NCI-H2029 treated with DMSO at 0.1 percent for 48 hours (cell line): ENCODE data around the gene UCP3.
A peak's percentile ranks its signal among the peaks of the same experiment; 100 is the strongest.
"Not testable (repeated sequence)": the region's sequence is repeated elsewhere in the genome, so short reads cannot be mapped to it uniquely, and the experiment has no call there.

ENCODE experiments used
- DNase-seq: peaks from one replicate; lab custom pipeline; 2025; lab: John Stamatoyannopoulos, UW

Gene UCP3

GRCh38 chr11:74000307-74001133, 8.4 kb downstream of the UCP3 start:
- DNase-seq, result no peak

- DNase-seq, result peak; percentile 94
These were observed 9.1 kb downstream of the UCP3 start for GRCh38 chr11:73999581-74000306.

- no peak for DNase-seq
These were observed 9.9 kb downstream of the UCP3 start for GRCh38 chr11:73998846-73999575.

- DNase-seq, result no peak
These were observed 11.6 kb downstream of the UCP3 start for GRCh38 chr11:73997120-73997770.

- DNase-seq, result no peak
These were observed 12.6 kb downstream of the UCP3 start for GRCh38 chr11:73996161-73996747.

- no peak for DNase-seq
These were observed 13.2 kb downstream of the UCP3 start for GRCh38 chr11:73995731-73996130.

GRCh38 chr11:73995247-73995646, 13.6 kb downstream of the UCP3 start:
- DNase-seq, result peak; percentile 64

GRCh38 chr11:73991471-73992006, 17.3 kb downstream of the UCP3 start:
- no peak for DNase-seq

GRCh38 chr11:73990730-73991129, 18.2 kb downstream of the UCP3 start:
- peak; percentile 58 for DNase-seq

- no peak for DNase-seq
These were observed 19.7 kb downstream of the UCP3 start for GRCh38 chr11:73989156-73989555.

GRCh38 chr11:73988227-73988626, 20.7 kb downstream of the UCP3 start:
- DNase-seq, result no peak

GRCh38 chr11:73985661-73986060, 23.2 kb downstream of the UCP3 start:
- not testable (repeated sequence) for DNase-seq

GRCh38 chr11:73983741-73984538, 24.9 kb downstream of the UCP3 start:
- DNase-seq, result no peak

GRCh38 chr11:73982990-73983740, 25.7 kb downstream of the UCP3 start:
- DNase-seq, result peak; percentile 85

GRCh38 chr11:73982595-73982989, 26.3 kb downstream of the UCP3 start, which contains the start of gene UCP2:
UCP2 (minus strand) TSS chr11:73982843; CDS start chr11:73978378, 4,465 bp downstream.
- peak; percentile 74 for DNase-seq

- no peak for DNase-seq
These were observed 27.7 kb downstream of the UCP3 start for GRCh38 chr11:73981051-73981805.

GRCh38 chr11:73980001-73980961, 28.6 kb downstream of the UCP3 start:
- no peak for DNase-seq

GRCh38 chr11:73978576-73979086, 30.3 kb downstream of the UCP3 start:
- DNase-seq, result no peak
